MM.1S (cell line): ENCODE results near the gene MCCD1.

Experiments
- DNase-seq: peaks from one replicate; pipeline ENCODE4 v3.0.0-alpha.2; 2015
- H2AFZ ChIP-seq: fragments of 300-600 bp; sonication (generic); 2 replicates; pipeline ENCODE4 v1.6.0; 2016; ENCODE audit warnings: antibody characterized with exemption, low read length
- H3F3A ChIP-seq: fragments of 300-600 bp; sonication (generic); 2 replicates; pipeline ENCODE4 v1.6.1; 2016; ENCODE audit warnings: mild to moderate bottlenecking, antibody characterized with exemption, low read length, moderate library complexity, mixed read lengths; ENCODE audit not compliant: insufficient read depth
- H3K27ac ChIP-seq: fragments of 300-600 bp; sonication (generic); 2 replicates; pipeline ENCODE4 v1.5.1; 2016; ENCODE audit warnings: mild to moderate bottlenecking, low read length
- H3K27me3 ChIP-seq: fragments of 300-600 bp; sonication (generic); replicated peaks from 2 replicates; pipeline ENCODE4 v1.6.0; 2016; ENCODE audit warnings: low read length; ENCODE audit not compliant: insufficient read depth
- H3K36me3 ChIP-seq: fragments of 300-600 bp; sonication (generic); replicated peaks from 2 replicates; pipeline ENCODE4 v1.6.1; 2016; ENCODE audit warnings: mild to moderate bottlenecking, low read length, mixed read lengths; ENCODE audit not compliant: insufficient read depth
- H3K4me1 ChIP-seq: fragments of 300-600 bp; sonication (generic); 2 replicates; pipeline ENCODE4 v1.6.1; 2016; ENCODE audit warnings: low read length, mixed read lengths
- H3K4me2 ChIP-seq: fragments of 300-600 bp; sonication (generic); 2 replicates; pipeline ENCODE4 v1.6.0; 2016; ENCODE audit warnings: low read depth, low read length
- H3K4me3 ChIP-seq: fragments of 300-600 bp; sonication (generic); 2 replicates; pipeline ENCODE4 v1.5.1; 2016; ENCODE audit warnings: low read length, mixed read lengths
- H3K79me2 ChIP-seq: fragments of 300-600 bp; sonication (generic); 2 replicates; pipeline ENCODE4 v1.6.1; 2016; ENCODE audit warnings: mixed run types, low read length, mixed read lengths
- H3K9ac ChIP-seq: fragments of 300-600 bp; sonication (generic); 2 replicates; pipeline ENCODE4 v1.6.1; 2016; ENCODE audit warnings: low read length, mixed read lengths
- H3K9me2 ChIP-seq: fragments of 300-600 bp; sonication (generic); replicated peaks from 2 replicates; pipeline ENCODE4 v1.6.1; 2016; ENCODE audit warnings: mild to moderate bottlenecking, low read length, mixed read lengths; ENCODE audit not compliant: insufficient read depth
- H3K9me3 ChIP-seq: fragments of 300-600 bp; sonication (generic); replicated peaks from 2 replicates; pipeline ENCODE4 v1.6.1; 2016; ENCODE audit warnings: mild to moderate bottlenecking, low read length, mixed read lengths; ENCODE audit not compliant: insufficient read depth
- H4K20me1 ChIP-seq: fragments of 300-600 bp; sonication (generic); 2 replicates; pipeline ENCODE4 v1.6.1; 2016; ENCODE audit warnings: mild to moderate bottlenecking, low read length, moderate library complexity, mixed read lengths; ENCODE audit not compliant: insufficient read depth
- CTCF ChIP-seq: fragments of 300-600 bp; sonication (generic); IDR thresholded peaks from 2 replicates; pipeline ENCODE4 v1.5.1; 2016; ENCODE audit warnings: antibody characterized with exemption, low read length, mixed read lengths
- EZH2 ChIP-seq: fragments of 300-600 bp; sonication (generic); optimal IDR thresholded peaks from 2 replicates; pipeline ENCODE3; 2017; ENCODE audit warnings: low read depth, mild to moderate bottlenecking, antibody characterized with exemption, low read length, mixed read lengths
- EZH2phosphoT487 ChIP-seq: fragments of 300-600 bp; sonication (generic); IDR thresholded peaks from 2 replicates; pipeline ENCODE4 v1.6.1; 2018; ENCODE audit warnings: antibody characterized with exemption, low read length

Gene MCCD1

GRCh38 chr6:31510007-31510406, 18.8 kb upstream of the MCCD1 start:
- Histone ChIP-seq H3K9me3 (no peaks in the 10 kb centered on the region), H4K20me1 (peaks cover 11% of the 10 kb centered on the region), H3K9me2 (no peaks in the 10 kb centered on the region), H3K27me3 (no peaks in the 10 kb centered on the region), H3K79me2 (peaks cover 30% of the 10 kb centered on the region), H3K36me3 (no peaks in the 10 kb centered on the region; the same call in none of the 2 replicates), H3F3A (no peaks in the 10 kb centered on the region), H2AFZ (no peak overlapping the region), H3K4me3 (no peak overlapping the region), H3K4me1 (no peaks in the 10 kb centered on the region), H3K27ac (no peak overlapping the region), H3K4me2 (no peak overlapping the region), H3K9ac (no peak overlapping the region)
- TF ChIP-seq EZH2, result no peak
- no peak for TF ChIP-seq EZH2phosphoT487
- TF ChIP-seq CTCF, result no peak
- DNase-seq, result no peak

- Histone ChIP-seq H3K9ac (no peak overlapping the region), H3K9me2 (no peaks in the 10 kb centered on the region), H4K20me1 (no peaks in the 10 kb centered on the region), H3K27me3 (no peaks in the 10 kb centered on the region), H3K9me3 (no peaks in the 10 kb centered on the region), H3F3A (no peaks in the 10 kb centered on the region), H3K4me3 (no peak overlapping the region), H3K79me2 (no peaks in the 10 kb centered on the region), H3K4me1 (no peaks in the 10 kb centered on the region), H2AFZ (no peak overlapping the region), H3K36me3 (no peaks in the 10 kb centered on the region; the same call in 1 of the 2 replicates), H3K27ac (no peak overlapping the region), H3K4me2 (no peak overlapping the region)
- no peak for TF ChIP-seq EZH2
- no peak for TF ChIP-seq EZH2phosphoT487
- TF ChIP-seq CTCF, result no peak
- DNase-seq, result no peak
Observed at GRCh38 chr6:31513456-31514165, 15.2 kb upstream of the MCCD1 start.

GRCh38 chr6:31521835-31522234, 6.9 kb upstream of the MCCD1 start:
- H3K9me3 ChIP-seq, result no peaks in the 10 kb centered on the region
- H3K27me3 ChIP-seq, result no peaks in the 10 kb centered on the region
- H3K27ac ChIP-seq, result no peak overlapping the region
- no peak overlapping the region for H2AFZ ChIP-seq
- no peak overlapping the region for H3K4me2 ChIP-seq
- H3K79me2 ChIP-seq, result no peaks in the 10 kb centered on the region
- no peaks in the 10 kb centered on the region for H4K20me1 ChIP-seq
- H3K4me1 ChIP-seq, result no peaks in the 10 kb centered on the region
- no peaks in the 10 kb centered on the region for H3F3A ChIP-seq
- H3K9ac ChIP-seq, result no peak overlapping the region
- TF ChIP-seq EZH2phosphoT487, result no peak
- TF ChIP-seq CTCF, result no peak
- TF ChIP-seq EZH2, result no peak
- H3K4me3 ChIP-seq, result no peak overlapping the region
- no peaks in the 10 kb centered on the region for H3K9me2 ChIP-seq
- no peak for DNase-seq
- H3K36me3 ChIP-seq, result no peaks in the 10 kb centered on the region
